ENCODE measurements around the gene MMEL1. TPM values are rescaled to one million over a fixed set of nuclear protein-coding genes. Genes with fewer than 3 reads are reported as not detected.

Gene MMEL1
- total and polyA plus RNA-seq, 2 of the 13 experiments (the other 11 are each of a cell fraction or from before 2014, with no cell fraction given): 0.48 TPM; not detected in 1

DNA sequence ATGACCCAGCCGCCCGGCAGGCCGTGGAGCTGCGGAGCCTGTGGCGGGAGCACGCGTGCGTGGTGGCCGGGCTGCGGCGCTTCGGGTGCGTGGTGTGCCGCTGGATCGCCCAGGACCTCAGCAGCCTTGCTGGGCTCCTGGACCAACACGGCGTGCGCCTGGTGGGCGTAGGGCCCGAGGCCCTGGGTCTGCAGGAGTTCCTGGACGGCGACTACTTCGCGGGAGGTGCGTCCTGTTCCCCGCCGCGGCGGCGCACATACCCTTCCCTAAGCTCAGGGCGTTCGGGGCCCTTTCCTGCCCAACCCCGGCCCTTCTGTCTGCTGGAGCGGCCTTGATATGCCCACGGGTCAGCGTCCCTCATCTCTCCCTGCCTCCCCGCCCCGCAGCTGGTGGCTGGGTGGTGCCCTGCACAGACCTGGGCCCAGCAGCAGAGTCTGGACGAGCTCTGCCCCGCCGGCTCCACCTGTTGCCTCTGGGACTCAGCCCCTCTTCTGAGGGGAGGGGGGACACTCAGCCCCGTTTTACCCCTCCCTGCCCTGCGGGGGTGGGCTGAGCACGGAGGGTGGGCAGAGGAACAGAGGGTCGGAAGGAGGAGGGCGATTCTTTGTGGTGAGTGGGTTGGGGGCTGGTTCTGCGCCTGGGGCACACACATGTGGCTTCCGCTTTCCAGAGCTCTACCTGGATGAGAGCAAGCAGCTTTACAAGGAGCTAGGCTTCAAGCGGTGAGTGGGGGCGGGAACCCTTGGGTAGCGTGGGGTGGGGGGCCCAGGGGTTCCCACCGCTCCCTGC lies 45.6 kb downstream of the MMEL1 start (continued):
- TF ChIP-seq, protein P1, sequence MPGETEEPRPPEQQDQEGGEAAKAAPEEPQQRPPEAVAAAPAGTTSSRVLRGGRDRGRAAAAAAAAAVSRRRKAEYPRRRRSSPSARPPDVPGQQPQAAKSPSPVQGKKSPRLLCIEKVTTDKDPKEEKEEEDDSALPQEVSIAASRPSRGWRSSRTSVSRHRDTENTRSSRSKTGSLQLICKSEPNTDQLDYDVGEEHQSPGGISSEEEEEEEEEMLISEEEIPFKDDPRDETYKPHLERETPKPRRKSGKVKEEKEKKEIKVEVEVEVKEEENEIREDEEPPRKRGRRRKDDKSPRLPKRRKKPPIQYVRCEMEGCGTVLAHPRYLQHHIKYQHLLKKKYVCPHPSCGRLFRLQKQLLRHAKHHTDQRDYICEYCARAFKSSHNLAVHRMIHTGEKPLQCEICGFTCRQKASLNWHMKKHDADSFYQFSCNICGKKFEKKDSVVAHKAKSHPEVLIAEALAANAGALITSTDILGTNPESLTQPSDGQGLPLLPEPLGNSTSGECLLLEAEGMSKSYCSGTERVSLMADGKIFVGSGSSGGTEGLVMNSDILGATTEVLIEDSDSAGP (CRISPR knock-in tag; IDR thresholded peaks at IDR 0.05; ENCODE audit: borderline replicate concordance): peak; percentile 14; the same call in 1 of the 2 replicates
- TF ChIP-seq ZNF30 (CRISPR knock-in tag; IDR thresholded peaks at IDR 0.05): no peak
- TF ChIP-seq, protein P2, sequence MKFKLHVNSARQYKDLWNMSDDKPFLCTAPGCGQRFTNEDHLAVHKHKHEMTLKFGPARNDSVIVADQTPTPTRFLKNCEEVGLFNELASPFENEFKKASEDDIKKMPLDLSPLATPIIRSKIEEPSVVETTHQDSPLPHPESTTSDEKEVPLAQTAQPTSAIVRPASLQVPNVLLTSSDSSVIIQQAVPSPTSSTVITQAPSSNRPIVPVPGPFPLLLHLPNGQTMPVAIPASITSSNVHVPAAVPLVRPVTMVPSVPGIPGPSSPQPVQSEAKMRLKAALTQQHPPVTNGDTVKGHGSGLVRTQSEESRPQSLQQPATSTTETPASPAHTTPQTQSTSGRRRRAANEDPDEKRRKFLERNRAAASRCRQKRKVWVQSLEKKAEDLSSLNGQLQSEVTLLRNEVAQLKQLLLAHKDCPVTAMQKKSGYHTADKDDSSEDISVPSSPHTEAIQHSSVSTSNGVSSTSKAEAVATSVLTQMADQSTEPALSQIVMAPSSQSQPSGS (CRISPR knock-in tag; IDR thresholded peaks at IDR 0.05): no peak
- TF ChIP-seq MEIS2 (CRISPR knock-in tag; IDR thresholded peaks at IDR 0.05): peak; percentile 33; the same call in 1 of the 2 replicates
- no peak for TF ChIP-seq SAFB2 (CRISPR knock-in tag; IDR thresholded peaks at IDR 0.05; ENCODE audit: borderline replicate concordance, low read depth)
- TF ChIP-seq, protein P3, sequence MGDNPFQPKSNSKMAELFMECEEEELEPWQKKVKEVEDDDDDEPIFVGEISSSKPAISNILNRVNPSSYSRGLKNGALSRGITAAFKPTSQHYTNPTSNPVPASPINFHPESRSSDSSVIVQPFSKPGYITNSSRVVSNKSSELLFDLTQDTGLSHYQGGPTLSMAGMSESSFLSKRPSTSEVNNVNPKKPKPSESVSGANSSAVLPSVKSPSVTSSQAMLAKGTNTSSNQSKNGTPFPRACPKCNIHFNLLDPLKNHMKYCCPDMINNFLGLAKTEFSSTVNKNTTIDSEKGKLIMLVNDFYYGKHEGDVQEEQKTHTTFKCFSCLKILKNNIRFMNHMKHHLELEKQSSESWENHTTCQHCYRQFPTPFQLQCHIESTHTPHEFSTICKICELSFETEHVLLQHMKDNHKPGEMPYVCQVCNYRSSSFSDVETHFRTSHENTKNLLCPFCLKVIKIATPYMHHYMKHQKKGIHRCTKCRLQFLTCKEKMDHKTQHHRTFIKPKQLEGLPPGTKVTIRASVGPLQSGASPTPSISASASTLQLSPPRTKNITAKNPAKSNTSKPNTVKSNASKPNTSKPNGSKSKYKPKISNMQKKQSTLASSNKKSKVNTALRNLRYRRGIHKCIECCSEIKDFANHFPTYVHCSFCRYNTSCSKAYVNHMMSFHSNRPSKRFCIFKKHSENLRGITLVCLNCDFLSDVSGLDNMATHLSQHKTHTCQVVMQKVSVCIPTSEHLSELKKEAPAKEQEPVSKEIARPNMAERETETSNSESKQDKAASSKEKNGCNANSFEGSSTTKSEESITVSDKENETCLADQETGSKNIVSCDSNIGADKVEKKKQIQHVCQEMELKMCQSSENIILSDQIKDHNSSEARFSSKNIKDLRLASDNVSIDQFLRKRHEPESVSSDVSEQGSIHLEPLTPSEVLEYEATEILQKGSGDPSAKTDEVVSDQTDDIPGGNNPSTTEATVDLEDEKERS (CRISPR knock-in tag; IDR thresholded peaks at IDR 0.05): no peak
- TF ChIP-seq ZBTB1 (CRISPR knock-in tag; IDR thresholded peaks at IDR 0.05; ENCODE audit: borderline replicate concordance): no peak
- no peak for TF ChIP-seq ZNF460 (CRISPR knock-in tag; IDR thresholded peaks at IDR 0.05; ENCODE audit: borderline replicate concordance)
- TF ChIP-seq, protein P4, sequence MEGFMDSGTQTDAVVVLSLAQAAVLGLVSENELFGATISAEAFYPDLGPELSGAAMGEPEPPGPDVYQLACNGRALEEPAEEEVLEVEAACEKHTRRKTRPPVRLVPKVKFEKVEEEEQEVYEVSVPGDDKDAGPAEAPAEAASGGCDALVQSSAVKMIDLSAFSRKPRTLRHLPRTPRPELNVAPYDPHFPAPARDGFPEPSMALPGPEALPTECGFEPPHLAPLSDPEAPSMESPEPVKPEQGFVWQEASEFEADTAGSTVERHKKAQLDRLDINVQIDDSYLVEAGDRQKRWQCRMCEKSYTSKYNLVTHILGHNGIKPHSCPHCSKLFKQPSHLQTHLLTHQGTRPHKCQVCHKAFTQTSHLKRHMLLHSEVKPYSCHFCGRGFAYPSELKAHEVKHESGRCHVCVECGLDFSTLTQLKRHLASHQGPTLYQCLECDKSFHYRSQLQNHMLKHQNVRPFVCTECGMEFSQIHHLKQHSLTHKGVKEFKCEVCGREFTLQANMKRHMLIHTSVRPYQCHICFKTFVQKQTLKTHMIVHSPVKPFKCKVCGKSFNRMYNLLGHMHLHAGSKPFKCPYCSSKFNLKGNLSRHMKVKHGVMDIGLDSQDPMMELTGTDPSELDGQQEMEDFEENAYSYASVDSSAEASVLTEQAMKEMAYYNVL (CRISPR knock-in tag; IDR thresholded peaks at IDR 0.05; ENCODE audit: borderline replicate concordance): peak; percentile 23; the same call in 1 of the 2 replicates
- TF ChIP-seq KLF12 (CRISPR knock-in tag; IDR thresholded peaks at IDR 0.05; ENCODE audit: borderline replicate concordance): 0 out of 2 replicates have a peak, but pooled peaks have one; percentile 43
- no peak for TF ChIP-seq SUZ12 (IDR thresholded peaks at IDR 0.05; ENCODE audit: low read depth, low read length)
- TF ChIP-seq GTF3A (CRISPR knock-in tag; conservative IDR thresholded peaks at IDR 0.05): no peak
- no peak for TF ChIP-seq GABPB1 (CRISPR knock-in tag; IDR thresholded peaks at IDR 0.05)
- TF ChIP-seq JARID2 (CRISPR knock-in tag; IDR thresholded peaks at IDR 0.05; ENCODE audit: insufficient replicate concordance): no peak
- no peak for TF ChIP-seq EP300 (IDR thresholded peaks at IDR 0.05; ENCODE audit: low read depth in 2 of 2, low read length in 2 of 2)
- no peak for TF ChIP-seq EP300 (CRISPR knock-in tag; IDR thresholded peaks at IDR 0.05; ENCODE audit: borderline replicate concordance)
- TF ChIP-seq, protein P5, sequence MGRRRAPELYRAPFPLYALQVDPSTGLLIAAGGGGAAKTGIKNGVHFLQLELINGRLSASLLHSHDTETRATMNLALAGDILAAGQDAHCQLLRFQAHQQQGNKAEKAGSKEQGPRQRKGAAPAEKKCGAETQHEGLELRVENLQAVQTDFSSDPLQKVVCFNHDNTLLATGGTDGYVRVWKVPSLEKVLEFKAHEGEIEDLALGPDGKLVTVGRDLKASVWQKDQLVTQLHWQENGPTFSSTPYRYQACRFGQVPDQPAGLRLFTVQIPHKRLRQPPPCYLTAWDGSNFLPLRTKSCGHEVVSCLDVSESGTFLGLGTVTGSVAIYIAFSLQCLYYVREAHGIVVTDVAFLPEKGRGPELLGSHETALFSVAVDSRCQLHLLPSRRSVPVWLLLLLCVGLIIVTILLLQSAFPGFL (CRISPR knock-in tag; IDR thresholded peaks at IDR 0.05): no peak
- no peak for TF ChIP-seq HDAC6 (IDR thresholded peaks at IDR 0.05; ENCODE audit: low read depth, low read length)
- no peak for TF ChIP-seq ZNF703 (CRISPR knock-in tag; IDR thresholded peaks at IDR 0.05; ENCODE audit: borderline replicate concordance)

Data from HepG2 (cell line).